Amniotic stem cell (primary cell): ENCODE data around the gene RINL.
A peak's percentile ranks its signal among the peaks of the same experiment; 100 is the strongest.
"Not testable (repeated sequence)": the region's sequence is repeated elsewhere in the genome, so short reads cannot be mapped to it uniquely, and the experiment has no call there.

Experiments used
- DNase-seq: peaks from one replicate; lab custom pipeline; 2025; lab: John Stamatoyannopoulos, UW

RINL gene

DNA sequence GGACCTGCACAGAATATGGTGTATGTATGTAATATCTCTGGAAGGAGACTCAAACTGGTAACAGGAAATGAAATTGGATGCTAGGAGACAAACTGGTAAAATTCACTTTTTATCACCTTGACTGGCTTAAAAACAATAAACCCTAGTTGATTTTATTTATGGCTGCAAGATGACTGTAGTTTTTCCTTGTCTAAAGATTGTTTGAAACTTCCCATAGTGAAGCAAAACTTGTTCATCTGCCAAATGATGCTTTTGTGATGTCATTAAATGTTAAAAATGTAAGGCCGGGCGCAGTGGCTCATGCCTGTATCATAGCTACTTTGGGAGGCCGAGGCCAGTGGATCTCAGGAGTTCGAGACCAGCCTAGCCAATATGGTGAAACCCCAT, 44.0 kb downstream of the RINL start:
- DNase-seq: no peak

DNA sequence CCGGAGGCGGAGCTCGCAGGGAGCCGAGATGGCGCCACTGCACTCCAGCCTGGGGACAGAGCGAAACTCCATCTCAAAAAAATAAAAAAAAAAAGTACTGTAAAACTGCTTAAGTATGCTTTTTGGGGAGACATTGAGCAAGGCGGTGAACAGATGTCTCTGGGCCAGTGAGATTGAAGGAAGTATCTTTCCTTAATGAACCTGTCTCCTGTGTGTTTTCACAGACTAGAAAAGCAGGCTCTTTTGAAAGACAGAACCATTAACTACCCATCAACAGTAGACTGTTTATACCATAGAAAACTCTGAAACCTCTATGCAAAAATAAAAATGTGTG, 45.0 kb downstream of the RINL start:
- no peak for DNase-seq

DNA sequence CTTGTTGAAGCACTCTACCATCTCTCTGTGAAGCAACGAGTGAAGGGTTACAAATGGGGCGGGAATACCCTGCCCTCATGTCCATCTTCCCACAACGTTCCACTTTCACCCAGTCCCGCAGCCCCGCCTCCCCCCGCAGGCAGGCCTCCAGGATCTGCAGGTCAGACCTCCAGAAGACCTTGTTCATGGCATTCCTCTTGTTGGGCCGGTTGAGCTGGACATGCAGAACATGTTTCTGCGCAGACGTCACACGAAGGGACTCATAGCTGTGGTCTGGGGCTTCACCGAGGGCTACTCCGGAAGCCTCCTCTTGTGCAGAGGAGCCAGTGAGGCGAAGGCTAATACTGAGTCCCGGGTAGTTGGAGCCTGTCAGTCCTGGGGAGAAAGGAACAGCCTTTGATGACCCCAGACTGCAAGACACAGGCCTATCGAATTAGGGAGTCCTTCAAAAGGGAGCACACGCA, 46.9 kb downstream of the RINL start:
- DNase-seq: peak; percentile 83

DNA sequence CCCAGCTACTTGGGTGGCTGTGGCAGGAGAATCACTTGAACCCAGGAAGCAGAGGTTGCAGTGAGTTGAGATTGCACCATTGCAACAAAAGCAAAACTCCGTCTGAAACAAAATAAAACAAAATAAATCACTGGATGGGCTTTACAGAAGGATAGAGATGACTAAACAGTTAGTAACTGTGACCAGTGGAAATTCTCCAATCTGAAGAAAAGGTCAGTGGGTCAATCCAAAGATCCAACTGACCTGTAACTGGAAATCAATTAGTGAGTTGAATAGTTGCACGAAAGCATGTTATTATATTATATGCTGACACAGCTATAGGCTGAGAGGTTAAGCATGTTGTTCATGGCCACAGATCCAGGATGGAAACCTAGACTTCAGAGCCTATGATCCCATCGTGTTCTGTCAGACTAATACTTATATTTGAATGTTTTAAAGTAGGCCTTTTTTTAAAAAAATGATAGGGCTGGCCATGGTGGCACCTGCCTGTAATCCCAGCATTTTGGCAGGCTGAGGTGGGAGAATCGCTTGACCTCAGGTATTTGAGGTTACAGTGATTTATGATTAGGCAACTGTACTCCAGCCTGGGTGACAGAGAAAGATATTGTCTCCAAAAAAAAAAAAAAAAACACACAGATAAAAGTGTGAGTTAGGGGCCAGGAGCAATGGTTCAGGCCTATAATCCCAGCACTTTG, 47.9 kb downstream of the RINL start:
- no peak for DNase-seq

DNA sequence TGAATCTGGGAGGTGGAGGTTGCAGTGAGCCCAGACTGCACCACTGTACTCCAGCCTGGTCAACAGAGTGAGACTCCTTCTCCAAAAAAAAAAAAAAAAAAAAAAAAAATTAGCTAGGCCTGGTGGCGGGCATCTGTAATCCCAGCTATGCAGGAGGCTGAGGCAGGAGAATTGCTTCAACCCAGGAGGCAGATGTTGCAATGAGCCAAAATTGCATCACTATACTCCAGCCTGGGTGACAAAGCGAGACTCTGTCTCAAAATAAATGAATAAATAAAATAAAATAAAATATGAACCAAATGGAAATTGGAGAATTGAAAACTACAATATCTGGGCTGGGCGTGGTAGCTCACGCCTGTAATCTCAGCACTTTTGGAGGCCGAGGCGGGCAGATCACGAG, 48.9 kb downstream of the RINL start:
- not testable (repeated sequence) for DNase-seq

DNA sequence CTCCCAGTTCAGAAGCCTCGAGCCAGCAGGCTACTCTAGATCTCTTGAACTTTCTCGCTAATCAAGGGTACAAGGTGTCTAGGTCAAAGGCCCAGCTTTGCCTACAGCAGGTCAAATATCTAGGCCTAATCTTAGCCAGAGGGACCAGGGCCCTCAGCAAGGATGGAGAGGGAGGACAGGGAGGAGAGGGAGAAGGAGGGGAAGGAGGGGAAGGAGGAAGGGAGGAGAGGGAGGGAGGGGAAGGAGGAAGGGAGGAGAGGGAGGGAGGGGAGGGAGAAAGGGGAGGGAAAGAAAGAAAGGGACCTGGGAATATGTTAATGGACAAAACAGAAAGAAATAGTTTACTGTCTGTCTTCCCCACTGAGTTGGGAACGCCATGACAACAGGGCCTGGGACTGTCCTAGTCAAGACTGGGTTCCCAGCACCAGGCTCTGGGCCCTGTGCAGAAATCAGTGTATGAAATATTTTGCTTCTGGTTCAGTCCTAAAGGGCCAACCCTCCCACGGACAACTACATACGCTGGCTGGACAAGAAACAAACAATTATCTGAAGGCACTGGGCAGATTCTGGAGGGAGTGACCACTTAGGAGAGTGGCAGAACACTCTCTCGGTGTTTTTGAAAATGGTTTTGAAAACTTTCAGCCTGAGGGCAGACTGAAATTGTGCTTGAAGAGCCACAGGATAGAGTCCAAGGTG, 51.1 kb downstream of the RINL start:
- DNase-seq: no peak

DNA sequence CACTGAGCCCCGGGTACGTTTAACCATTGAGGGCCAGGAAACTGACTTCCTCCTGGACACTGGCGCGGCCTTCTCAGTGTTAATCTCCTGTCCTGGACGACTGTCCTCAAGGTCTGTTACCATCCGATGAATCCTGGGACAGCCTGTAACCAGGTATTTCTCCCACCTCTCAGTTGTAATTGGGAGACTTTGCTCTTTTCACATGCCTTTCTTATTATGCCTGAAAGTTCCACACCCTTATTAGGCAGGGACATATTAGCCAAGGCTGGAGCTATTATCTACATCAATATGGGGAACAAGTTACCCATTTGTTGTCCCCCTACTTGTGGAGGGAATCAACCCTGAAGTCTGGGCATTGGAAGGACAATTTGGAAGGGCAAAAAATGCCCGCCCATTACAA, 52.1 kb downstream of the RINL start:
- not testable (repeated sequence) for DNase-seq

DNA sequence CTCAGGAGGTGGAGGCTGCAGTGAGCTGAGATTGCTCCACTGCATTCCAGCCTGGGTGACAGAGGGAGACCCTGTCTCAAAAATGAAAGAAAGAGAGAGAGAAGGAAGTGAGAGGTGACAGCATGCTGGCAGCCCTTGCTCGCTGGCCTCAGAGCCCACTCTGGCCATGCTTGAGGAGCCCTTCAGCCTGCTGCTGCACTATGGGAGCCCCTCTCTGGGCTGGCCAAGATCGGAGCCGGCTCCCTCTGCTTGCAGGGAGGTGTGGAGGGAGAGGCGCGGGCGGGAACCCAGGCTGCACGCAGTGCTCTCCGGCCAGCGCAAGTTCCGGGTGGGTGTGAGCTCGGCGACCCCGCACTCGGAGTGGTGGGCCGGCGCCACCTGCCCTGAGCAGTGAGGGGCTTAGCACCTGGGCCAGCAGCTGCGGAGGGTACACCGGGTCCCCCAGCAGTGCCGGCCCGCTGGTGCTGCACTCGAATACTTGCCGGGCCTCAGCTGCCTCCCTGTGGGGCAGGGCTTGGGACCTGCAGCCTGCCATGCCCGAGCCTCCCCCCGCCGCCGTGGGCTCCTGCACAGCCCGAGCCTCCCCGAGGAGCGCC, 56.7 kb downstream of the RINL start:
- not testable (repeated sequence) for DNase-seq

DNA sequence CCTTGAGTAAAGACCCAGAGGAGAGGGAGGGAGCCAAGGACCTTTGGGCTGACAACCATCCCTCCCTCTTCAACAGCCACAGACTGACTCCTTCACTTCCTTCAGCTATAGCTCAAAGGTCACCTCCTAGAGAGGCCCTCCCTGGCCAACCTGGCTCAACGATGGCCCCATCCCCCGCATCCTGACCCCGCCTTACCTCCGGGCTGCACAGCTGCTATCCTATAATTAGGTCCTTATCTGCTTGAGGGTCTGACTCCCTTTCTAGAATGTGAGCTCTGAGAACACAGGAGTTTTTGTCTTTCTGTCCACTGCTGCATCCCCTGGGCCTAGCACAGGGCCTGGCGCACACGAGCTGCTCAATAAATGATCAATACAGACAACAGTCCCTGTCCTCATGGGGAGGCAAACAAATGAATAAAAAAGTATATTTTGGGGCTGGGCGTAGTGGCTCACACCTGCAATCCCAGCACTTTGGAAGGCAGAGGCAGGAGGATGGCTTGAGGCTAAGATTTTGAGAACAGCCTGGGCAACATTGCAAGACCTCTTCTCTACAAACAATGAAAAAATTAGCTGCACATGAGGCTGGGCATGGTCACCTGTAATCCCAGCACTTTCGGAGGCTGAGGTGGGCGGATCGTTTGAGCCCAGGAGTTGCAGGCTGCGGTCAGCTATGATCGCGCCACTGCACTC, 58.7 kb downstream of the RINL start:
- DNase-seq: no peak
